Stimulated activated naive CD4-positive, alpha-beta T cell treated with Interleukin-2 at 50 U/mL for 16 hours (primary cell): ENCODE measurements around the gene IGFBP7.

Experiments used
- DNase-seq: peaks from one replicate; lab custom pipeline; 2025; lab: John Stamatoyannopoulos, UW

IGFBP7 gene

GRCh38 chr4:57097711-57098110 is 12.5 kb downstream of the IGFBP7 start:
- no peak for DNase-seq

GRCh38 chr4:57095956-57096355 is 14.2 kb downstream of the IGFBP7 start:
- DNase-seq: no peak

- no peak for DNase-seq
These were observed 14.9 kb downstream of the IGFBP7 start for GRCh38 chr4:57095245-57095644.

GRCh38 chr4:57094832-57095223 is 15.4 kb downstream of the IGFBP7 start:
- no peak for DNase-seq

- DNase-seq: no peak
These were observed 16.0 kb downstream of the IGFBP7 start for GRCh38 chr4:57093845-57094831.

- no peak for DNase-seq
These were observed 18.5 kb downstream of the IGFBP7 start for GRCh38 chr4:57091657-57092162.

- DNase-seq: no peak
These were observed 20.1 kb downstream of the IGFBP7 start for GRCh38 chr4:57090079-57090478.

GRCh38 chr4:57089549-57089948 is 20.6 kb downstream of the IGFBP7 start:
- no peak for DNase-seq

- DNase-seq: no peak
These were observed 24.0 kb downstream of the IGFBP7 start for GRCh38 chr4:57086031-57086723.

- no peak for DNase-seq
These were observed 24.9 kb downstream of the IGFBP7 start for GRCh38 chr4:57085278-57085677.

- no peak for DNase-seq
These were observed 25.8 kb downstream of the IGFBP7 start for GRCh38 chr4:57084360-57084759.

GRCh38 chr4:57083090-57083489 is 27.1 kb downstream of the IGFBP7 start:
- no peak for DNase-seq

GRCh38 chr4:57081651-57082621 is 28.2 kb downstream of the IGFBP7 start:
- no peak for DNase-seq

- no peak for DNase-seq
These were observed 29.2 kb downstream of the IGFBP7 start for GRCh38 chr4:57080781-57081650.

GRCh38 chr4:57078685-57079521 is 31.3 kb downstream of the IGFBP7 start:
- DNase-seq: no peak

GRCh38 chr4:57077550-57078343 is 32.4 kb downstream of the IGFBP7 start:
- DNase-seq: no peak

- no peak for DNase-seq
These were observed 33.5 kb downstream of the IGFBP7 start for GRCh38 chr4:57076646-57077045.

GRCh38 chr4:57075367-57075766 is 34.8 kb downstream of the IGFBP7 start:
- no peak for DNase-seq

GRCh38 chr4:57074744-57075143 is 35.4 kb downstream of the IGFBP7 start:
- DNase-seq: no peak
